Psoas muscle (tissue), 8 donors: ENCODE data around the gene ZNF350. TPM values are rescaled to one million over a fixed set of nuclear protein-coding genes. Genes with fewer than 3 reads are reported as not detected.
"Not testable (repeated sequence)": the region's sequence is repeated elsewhere in the genome, so short reads cannot be mapped to it uniquely, and the experiment has no call there.

Experiments used
- ATAC-seq, 4 donors: fragments of 200-7000 bp; cut with Tn5 transposase; one replicate each; pipeline ENCODE4 v1.9.1; 2020; ENCODE audit warnings: moderate library complexity in 3 of 4, mild to moderate bottlenecking in 2 of 4
- DNase-seq, 2 donors: peaks; one replicate each; pipeline ENCODE4 v3.0.0-alpha.2; 2020
- H3K27ac ChIP-seq: fragments of 200-600 bp; one replicate; pipeline ENCODE4 v1.8.0; 2022
- H3K27me3 ChIP-seq, 3 donors: fragments of 200-600 bp in 1 of 3; one replicate each; pipeline versions ENCODE4 v1.6.1 to v1.8.0; 2013 to 2022; ENCODE audit warnings: low read length in 2 of 3, mild to moderate bottlenecking in 2 of 3, moderate library complexity in 1 of 3; ENCODE audit not compliant: insufficient read depth in 3 of 3
- H3K36me3 ChIP-seq, 2 donors: fragments of 200-600 bp in 1 of 2; one replicate each; pipeline versions ENCODE4 v1.6.1 to v1.8.0; 2013 to 2022; ENCODE audit warnings: low read depth in 1 of 2, mild to moderate bottlenecking in 1 of 2, moderate library complexity in 1 of 2; ENCODE audit not compliant: insufficient read depth in 1 of 2
- H3K4me1 ChIP-seq: fragments of 200-600 bp; one replicate; pipeline ENCODE4 v1.8.0; 2022
- H3K4me3 ChIP-seq: fragments of 200-600 bp; one replicate; pipeline ENCODE4 v1.8.0; 2022; ENCODE audit warnings: mild to moderate bottlenecking
- H3K9me3 ChIP-seq: fragments of 200-600 bp; one replicate; pipeline ENCODE4 v1.8.0; 2022
- WGBS, 3 donors: extraction: QIAGEN DNeasy Blood & Tissue Kit; methylation state at CpG; one replicate each; pipeline versions ENCODE4 v1.1.6 to v1.1.7; 2013; 5-methylcytosine and 5-hydroxymethylcytosine counted together
- intact Hi-C, 2 donors: fragments of 100-400 bp; cut with DNase I; formaldehyde crosslinking; loops; one replicate each; pipeline versions ENCODE4 v1.11.0 to v1.14.2; 2022
- polyA plus RNA-seq, 3 donors: library from polyadenylated mRNA; stranded (reverse); fragments of 200-250 nt; gene quantifications; one replicate each; pipeline ENCODE4 v1.2.3, GENCODE V29; 2013
- total RNA-seq, 4 donors: library from RNA; stranded (reverse); fragmentation: NEBNext Ultra II Directional in 2 of 4; extraction: Animal tissue kit (Norgen Biotek cat#: 25700) in 2 of 4; gene quantifications; one replicate each; pipeline versions ENCODE4 v1.2.1 to v1.2.4, GENCODE V29; 2021 to 2023
- TF ChIP-seq, protein P1 (sequence below): fragments of 200-600 bp; IDR thresholded peaks from one replicate; pipeline ENCODE4 v1.8.0; 2022; ENCODE audit warnings: antibody characterized with exemption
- donor health status: healthy with polysubstance abuse.
- donor health status: DM: no; HTN: no; CAD: no; lungs with moderate emphysema.
- donor health status: Bipolar disorder and iron deficiency.
- donor health status: healthy.
- donor health status: DM: yes; HTN: yes; CAD: no.
- donor health status: DM: no; HTN: no; CAD: no.
- donor health status: DM: no; HTN: no; CAD: no.
- donor health status: DM: yes; HTN: yes; CAD: no.

ZNF350 gene
- total and polyA plus RNA-seq, 7 donors, result 2.9 to 12.7 (median 5.0) TPM

DNA sequence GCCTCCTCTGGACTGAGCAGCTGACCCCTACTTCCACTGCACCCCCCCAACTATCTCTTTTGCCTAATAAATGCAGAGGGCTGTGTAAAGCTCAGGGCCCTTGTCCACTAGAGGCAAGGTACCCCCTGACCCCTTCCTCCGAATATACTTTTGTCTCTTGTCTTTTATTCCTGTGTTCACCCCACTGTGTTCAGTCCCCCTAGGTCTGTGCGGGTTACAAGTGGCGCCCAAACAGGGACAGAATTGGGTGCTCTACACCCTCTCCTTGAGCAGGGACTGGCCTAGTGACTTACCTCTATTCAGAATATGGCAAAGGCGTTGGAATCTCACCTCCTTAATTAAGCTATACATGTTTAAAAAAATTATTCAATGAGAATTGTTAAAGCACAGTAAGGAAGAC is 15.0 kb downstream of the ZNF350 start:
- no peaks in the 10 kb centered on the region for H3K4me1 ChIP-seq
- peaks cover 96% of the 10 kb centered on the region for H3K9me3 ChIP-seq
- intact Hi-C loops, result no loop called here
- DNase-seq, result no peak
- peaks cover 51 to 71% of the 10 kb centered on the region in 2 donors for H3K36me3 ChIP-seq
- 98 to 99% (median 99%) methylated on average over 4 of the region's 4 CpGs for WGBS, 3 donors
- no peak overlapping the region for H3K4me3 ChIP-seq
- no peak for ATAC-seq
- H3K27ac ChIP-seq, result no peak overlapping the region
- no peaks in the 10 kb centered on the region for H3K27me3 ChIP-seq
- TF ChIP-seq, protein P1, sequence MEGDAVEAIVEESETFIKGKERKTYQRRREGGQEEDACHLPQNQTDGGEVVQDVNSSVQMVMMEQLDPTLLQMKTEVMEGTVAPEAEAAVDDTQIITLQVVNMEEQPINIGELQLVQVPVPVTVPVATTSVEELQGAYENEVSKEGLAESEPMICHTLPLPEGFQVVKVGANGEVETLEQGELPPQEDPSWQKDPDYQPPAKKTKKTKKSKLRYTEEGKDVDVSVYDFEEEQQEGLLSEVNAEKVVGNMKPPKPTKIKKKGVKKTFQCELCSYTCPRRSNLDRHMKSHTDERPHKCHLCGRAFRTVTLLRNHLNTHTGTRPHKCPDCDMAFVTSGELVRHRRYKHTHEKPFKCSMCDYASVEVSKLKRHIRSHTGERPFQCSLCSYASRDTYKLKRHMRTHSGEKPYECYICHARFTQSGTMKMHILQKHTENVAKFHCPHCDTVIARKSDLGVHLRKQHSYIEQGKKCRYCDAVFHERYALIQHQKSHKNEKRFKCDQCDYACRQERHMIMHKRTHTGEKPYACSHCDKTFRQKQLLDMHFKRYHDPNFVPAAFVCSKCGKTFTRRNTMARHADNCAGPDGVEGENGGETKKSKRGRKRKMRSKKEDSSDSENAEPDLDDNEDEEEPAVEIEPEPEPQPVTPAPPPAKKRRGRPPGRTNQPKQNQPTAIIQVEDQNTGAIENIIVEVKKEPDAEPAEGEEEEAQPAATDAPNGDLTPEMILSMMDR, result no peak

DNA sequence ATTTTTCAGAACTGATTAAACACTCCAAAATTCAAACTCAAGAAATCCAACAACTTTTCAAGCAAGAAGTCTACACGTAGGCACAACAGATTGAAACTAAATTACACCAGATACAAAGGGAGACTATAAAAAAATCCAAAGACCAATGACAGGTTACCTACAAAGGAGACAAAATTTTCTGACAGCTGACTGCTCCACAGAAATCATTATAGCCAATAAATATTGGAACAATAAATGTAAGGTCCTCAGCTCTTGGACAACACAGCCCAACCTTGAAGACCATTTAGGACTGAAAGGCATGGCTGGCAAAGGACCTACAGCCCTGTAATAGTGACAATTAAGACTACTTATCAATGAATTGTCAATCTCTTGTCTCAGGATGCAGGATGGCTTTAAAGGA is 15.9 kb downstream of the ZNF350 start:
- DNase-seq (no peak), ATAC-seq (no peak)
- WGBS, 3 donors, result 95 to 100% (median 99%) methylated on average over 1 of the region's 1 CpG
- intact Hi-C loops, result no loop called here
- TF ChIP-seq, protein P1, result no peak
- no peaks in the 10 kb centered on the region for H3K27me3 ChIP-seq
- no peak overlapping the region for H3K27ac ChIP-seq
- H3K4me3 ChIP-seq, result no peak overlapping the region
- H3K4me1 ChIP-seq, result no peaks in the 10 kb centered on the region
- peaks cover 98% of the 10 kb centered on the region for H3K9me3 ChIP-seq
- H3K36me3 ChIP-seq, result peaks cover 56 to 80% of the 10 kb centered on the region in 2 donors

DNA sequence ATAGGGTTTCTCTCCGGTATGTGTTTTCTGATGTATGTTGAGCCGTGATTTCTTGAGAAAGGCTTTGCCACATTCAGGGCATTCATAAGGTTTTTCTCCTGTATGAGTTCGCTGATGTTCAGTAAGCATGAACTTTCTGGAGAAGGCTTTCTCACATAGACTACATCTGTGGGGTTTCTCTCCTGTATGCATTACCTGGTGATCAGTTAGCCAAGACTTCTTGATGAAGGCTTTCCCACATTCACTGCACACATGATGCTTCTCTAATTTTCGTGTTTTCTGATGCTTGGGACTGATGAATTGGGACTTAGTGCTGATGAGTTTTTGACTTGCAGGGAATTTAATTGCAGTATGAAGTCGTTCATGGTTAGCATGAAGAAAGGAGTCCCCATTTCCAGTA is 21.1 kb downstream of the ZNF350 start:
- TF ChIP-seq, protein P1, result no peak
- Histone ChIP-seq H3K9me3 (peaks cover 93% of the 10 kb centered on the region), H3K27me3 (no peaks in the 10 kb centered on the region), H3K4me1 (no peaks in the 10 kb centered on the region), H3K36me3 (peaks cover 39 to 66% of the 10 kb centered on the region in 2 donors), H3K4me3 (no peak overlapping the region), H3K27ac (no peak overlapping the region)
- ATAC-seq, result no peak
- DNase-seq, result no peak
- WGBS, 3 donors, result 98 to 99% (median 99%) methylated on average over 5 of the region's 5 CpGs
- intact Hi-C loops, result no loop called here

DNA sequence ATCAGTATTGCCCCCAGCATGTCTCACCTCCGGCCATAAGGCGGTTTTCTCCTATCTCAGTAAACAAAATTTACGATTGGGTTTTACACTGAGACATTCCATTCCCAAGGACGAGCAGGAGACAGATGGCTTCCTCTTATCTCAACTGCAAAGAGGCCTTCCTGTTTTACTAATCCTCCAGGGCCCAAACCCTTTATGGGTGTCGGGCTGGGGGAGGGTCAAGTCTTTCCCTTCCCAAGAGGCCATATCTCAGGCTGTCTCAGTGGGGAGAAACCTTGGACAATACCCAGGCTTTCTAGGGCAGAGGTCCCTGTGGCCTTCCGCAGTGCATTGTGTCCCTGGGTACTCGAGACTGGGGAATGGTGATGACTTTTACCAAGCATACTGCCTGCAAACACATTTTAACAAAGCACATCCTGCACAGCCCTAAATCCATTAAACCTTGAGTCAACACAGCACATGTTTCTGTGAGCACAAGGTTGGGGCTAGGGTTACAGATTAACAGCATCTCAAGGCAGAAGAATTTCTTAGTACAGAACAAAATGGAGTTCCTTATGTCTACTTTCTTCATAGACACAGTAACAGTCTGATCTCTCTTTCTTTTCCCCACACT is 25.9 kb downstream of the ZNF350 start:
- not testable (repeated sequence) for ATAC-seq

DNA sequence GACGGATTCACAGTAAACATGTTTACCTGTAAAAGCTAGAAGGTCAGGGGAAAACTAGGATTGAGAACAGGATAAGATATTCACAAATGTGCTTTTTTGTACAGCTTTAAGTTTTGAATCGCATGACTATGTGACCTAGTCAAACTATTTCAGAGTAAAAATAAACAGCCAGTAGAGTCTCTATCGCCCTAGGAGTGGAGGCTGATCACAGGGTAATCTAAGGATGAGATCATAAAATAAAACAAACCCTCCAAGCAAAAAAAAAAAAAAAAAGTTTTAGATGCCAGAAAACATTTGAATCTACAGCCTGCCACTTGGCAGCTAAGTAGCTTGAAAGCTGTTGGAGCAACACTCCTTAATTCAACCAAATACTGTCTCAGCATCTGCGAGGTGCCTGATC is 26.8 kb downstream of the ZNF350 start:
- Histone ChIP-seq H3K27me3 (no peaks in the 10 kb centered on the region), H3K4me3 (no peak overlapping the region), H3K9me3 (peaks cover 58% of the 10 kb centered on the region), H3K27ac (no peak overlapping the region), H3K4me1 (no peaks in the 10 kb centered on the region), H3K36me3 (peaks cover 1 to 19% of the 10 kb centered on the region in 2 donors)
- ATAC-seq (no peak), DNase-seq (no peak)
- WGBS, 3 donors, result 85 to 91% (median 89%) methylated on average over 4 of the region's 4 CpGs
- TF ChIP-seq, protein P1, result no peak
- intact Hi-C loops, result no loop called here

More for the DNA sequence above, 25.9 kb downstream of the ZNF350 start:
- intact Hi-C loops, H3K27me3 ChIP-seq, H3K27ac ChIP-seq, DNase-seq, H3K4me3 ChIP-seq, H3K4me1 ChIP-seq: not testable (repeated sequence)
- Histone ChIP-seq H3K36me3 (peaks cover 11 to 29% of the 10 kb centered on the region in 2 donors), H3K9me3 (peaks cover 67% of the 10 kb centered on the region)
- WGBS, 3 donors, result 29 to 34% (median 32%) methylated on average over 7 of the region's 7 CpGs

DNA sequence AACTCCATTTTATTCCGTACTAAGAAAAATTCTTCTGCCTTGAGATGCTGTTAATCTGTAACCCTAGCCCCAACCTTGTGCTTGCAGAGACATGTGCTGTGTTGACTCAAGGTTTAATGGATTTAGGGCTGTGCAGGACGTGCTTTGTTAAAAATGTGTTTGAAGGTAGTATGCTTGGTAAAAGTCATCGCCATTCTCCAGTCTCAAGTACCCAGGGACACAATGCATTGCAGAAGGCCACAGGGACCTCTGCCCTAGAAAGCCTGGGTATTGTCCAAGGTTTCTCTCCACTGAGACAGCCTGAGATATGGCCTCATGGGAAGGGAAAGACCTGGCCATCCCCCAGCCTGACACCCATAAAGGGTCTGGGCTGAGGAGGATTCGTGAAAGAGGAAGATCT is 28.8 kb downstream of the ZNF350 start:
- WGBS, 3 donors, result 64 to 66% (median 64%) methylated on average over 4 of the region's 4 CpGs

More for the DNA sequence above, 28.8 kb downstream of the ZNF350 start:
- intact Hi-C loops, DNase-seq, ATAC-seq, H3K27ac ChIP-seq, H3K4me3 ChIP-seq, H3K36me3 ChIP-seq, H3K27me3 ChIP-seq, H3K4me1 ChIP-seq: not testable (repeated sequence)
- H3K9me3 ChIP-seq, result peaks cover 43% of the 10 kb centered on the region
